GM19193 (cell line): ENCODE results near the gene SCAND1.

ENCODE experiments used
- POLR2A ChIP-seq: IDR thresholded peaks from 4 replicates; pipeline ENCODE4 v1.6.1; 2011; ENCODE audit not compliant: insufficient read depth, insufficient read length; ENCODE audit errors: extremely low read depth

SCAND1 gene

GRCh38 chr20:35967979-35968640 lies 13.8 kb upstream of the SCAND1 start, which contains the start of gene CNBD2:
Gene CNBD2, plus strand, starts transcription at chr20:35968590. Its CDS starts 173 bp downstream, at chr20:35968763.
- no peak for TF ChIP-seq POLR2A

GRCh38 chr20:35963878-35964277 lies 9.6 kb upstream of the SCAND1 start:
- TF ChIP-seq POLR2A, result no peak

- no peak for TF ChIP-seq POLR2A
These were observed 2.3 kb upstream of the SCAND1 start for GRCh38 chr20:35956616-35957015.

GRCh38 chr20:35954907-35955251 lies 577 bp upstream of the SCAND1 start:
- no peak for TF ChIP-seq POLR2A

GRCh38 chr20:35953387-35954199 lies 709 bp downstream of the SCAND1 start:
- no peak for TF ChIP-seq POLR2A

- no peak for TF ChIP-seq POLR2A
These were observed 1.6 kb downstream of the SCAND1 start for GRCh38 chr20:35952480-35953386.

- no peak for TF ChIP-seq POLR2A
These were observed 4.2 kb downstream of the SCAND1 start for GRCh38 chr20:35950093-35950492.

GRCh38 chr20:35947907-35948306 lies 6.4 kb downstream of the SCAND1 start:
- TF ChIP-seq POLR2A, result no peak

GRCh38 chr20:35947489-35947888 lies 6.8 kb downstream of the SCAND1 start:
- no peak for TF ChIP-seq POLR2A

GRCh38 chr20:35942243-35942642 lies 12.1 kb downstream of the SCAND1 start:
- no peak for TF ChIP-seq POLR2A

- no peak for TF ChIP-seq POLR2A
These were observed 12.7 kb downstream of the SCAND1 start for GRCh38 chr20:35941620-35942019.

GRCh38 chr20:35939264-35939663 lies 15.0 kb downstream of the SCAND1 start:
- TF ChIP-seq POLR2A, result no peak

- TF ChIP-seq POLR2A, result no peak
These were observed 20.3 kb downstream of the SCAND1 start for GRCh38 chr20:35934050-35934449.

- no peak for TF ChIP-seq POLR2A
These were observed 25.0 kb downstream of the SCAND1 start for GRCh38 chr20:35929301-35929700.

GRCh38 chr20:35920523-35920922 lies 33.8 kb downstream of the SCAND1 start:
- no peak for TF ChIP-seq POLR2A

GRCh38 chr20:35918021-35918420 lies 36.3 kb downstream of the SCAND1 start:
- no peak for TF ChIP-seq POLR2A

- no peak for TF ChIP-seq POLR2A
These were observed 37.2 kb downstream of the SCAND1 start for GRCh38 chr20:35917077-35917476.
